Measurements from ENCODE around the gene SPC24. TPM values are rescaled to one million over a fixed set of nuclear protein-coding genes. Genes with fewer than 3 reads are reported as not detected.

The SPC24 gene
- total RNA-seq, 1 experiment from 2014 or later = 44.8 TPM

GRCh38 chr19:11138601-11139300 lies 16.8 kb downstream of the SPC24 start:
- Histone ChIP-seq H3K4me1 (peaks cover 26% of the 10 kb centered on the region), H3K9me3 (no peaks in the 10 kb centered on the region), H3K27me3 (replicated peaks; ENCODE audit: control insufficient read depth, insufficient read depth, low read length) (no peaks in the 10 kb centered on the region), H3K4me3 (ENCODE audit: low read depth, low read length) (no peak overlapping the region), H3K36me3 (ENCODE audit: control insufficient read depth, insufficient read depth, low read length) (no peaks in the 10 kb centered on the region)
- peak overlapping the region; percentile 7 for H3K27ac Mint-ChIP-seq (ENCODE audit: unreplicated experiment)
- intact Hi-C loops (cut with micrococcal nuclease; ENCODE audit: unreplicated experiment) = loop anchor here (1.0 to 5.0 kb wide), 3 partner anchors 16 to 201 kb away; partner anchors contain the start of gene SPC24
- H3K9me3 Mint-ChIP-seq (ENCODE audit: unreplicated experiment) = no peaks in the 10 kb centered on the region
- DNase-seq = peak; percentile 47 to 72
- peaks cover 44% of the 10 kb centered on the region for H3K36me3 Mint-ChIP-seq (ENCODE audit: insufficient read depth, unreplicated experiment)
- TF ChIP-seq CTCF (IDR thresholded peaks at IDR 0.05; ENCODE audit: insufficient read depth in 1 of 2, low read depth in 1 of 2, low read length in 1 of 2, severe bottlenecking in 1 of 2, unreplicated experiment in 1 of 2) = no peak
- POLR2A ChIA-PET = no interaction called here
- H3K4me3 Mint-ChIP-seq (ENCODE audit: unreplicated experiment) = peak overlapping the region; percentile 66
- H3K27me3 Mint-ChIP-seq (ENCODE audit: insufficient read depth, unreplicated experiment) = no peaks in the 10 kb centered on the region
- BruUV-seq (replicated peaks) = no TSS peak
- no peaks in the 10 kb centered on the region for H3K4me1 Mint-ChIP-seq (ENCODE audit: low read depth, unreplicated experiment)
- CTCF ChIA-PET = interaction anchor here (0.6 to 0.7 kb wide), 2 partner anchors 116 to 242 kb away, joined by 3 read pairs; no protein-coding TSS in a partner anchor

GRCh38 chr19:11137542-11138384 lies 17.8 kb downstream of the SPC24 start:
- Mint-ChIP-seq H3K27ac (ENCODE audit: unreplicated experiment) (peak overlapping the region; percentile 7), H3K36me3 (ENCODE audit: insufficient read depth, unreplicated experiment) (peaks cover 54% of the 10 kb centered on the region), H3K4me3 (ENCODE audit: unreplicated experiment) (peak overlapping the region; percentile 66), H3K27me3 (ENCODE audit: insufficient read depth, unreplicated experiment) (no peaks in the 10 kb centered on the region), H3K4me1 (ENCODE audit: low read depth, unreplicated experiment) (no peaks in the 10 kb centered on the region), H3K9me3 (ENCODE audit: unreplicated experiment) (no peaks in the 10 kb centered on the region)
- no TSS peak for BruUV-seq (replicated peaks)
- peak; percentile 71 to 79 for TF ChIP-seq CTCF (IDR thresholded peaks at IDR 0.05; ENCODE audit: insufficient read depth in 1 of 2, low read depth in 1 of 2, low read length in 1 of 2, severe bottlenecking in 1 of 2, unreplicated experiment in 1 of 2)
- Histone ChIP-seq H3K9me3 (no peaks in the 10 kb centered on the region), H3K36me3 (ENCODE audit: control insufficient read depth, insufficient read depth, low read length) (no peaks in the 10 kb centered on the region), H3K4me1 (peaks cover 19% of the 10 kb centered on the region), H3K4me3 (ENCODE audit: low read depth, low read length) (peak overlapping the region; percentile 50), H3K27me3 (replicated peaks; ENCODE audit: control insufficient read depth, insufficient read depth, low read length) (no peaks in the 10 kb centered on the region)
- ChIA-PET POLR2A (no interaction called here), CTCF (interaction anchor here (0.6 to 0.7 kb wide), 3 partner anchors 117 to 1580 kb away, joined by 3 to 4 read pairs (median 3); no protein-coding TSS in a partner anchor)
- intact Hi-C loops (cut with micrococcal nuclease; ENCODE audit: unreplicated experiment) = loop anchor here (1.0 to 5.0 kb wide), 3 partner anchors 17 to 200 kb away; partner anchors contain the start of gene SPC24
- peak; percentile 77 to 79 for DNase-seq

GRCh38 chr19:11136400-11137101 lies 19.0 kb downstream of the SPC24 start:
- Histone ChIP-seq H3K36me3 (ENCODE audit: control insufficient read depth, insufficient read depth, low read length) (peaks cover 6% of the 10 kb centered on the region), H3K4me3 (ENCODE audit: low read depth, low read length) (no peak overlapping the region), H3K9me3 (no peaks in the 10 kb centered on the region), H3K27me3 (replicated peaks; ENCODE audit: control insufficient read depth, insufficient read depth, low read length) (no peaks in the 10 kb centered on the region), H3K4me1 (peaks cover 8% of the 10 kb centered on the region)
- Mint-ChIP-seq H3K9me3 (ENCODE audit: unreplicated experiment) (no peaks in the 10 kb centered on the region), H3K27me3 (ENCODE audit: insufficient read depth, unreplicated experiment) (no peaks in the 10 kb centered on the region), H3K4me3 (ENCODE audit: unreplicated experiment) (peak overlapping the region; percentile 66), H3K36me3 (ENCODE audit: insufficient read depth, unreplicated experiment) (peaks cover 66% of the 10 kb centered on the region), H3K4me1 (ENCODE audit: low read depth, unreplicated experiment) (no peaks in the 10 kb centered on the region), H3K27ac (ENCODE audit: unreplicated experiment) (no peak overlapping the region)
- POLR2A ChIA-PET = interaction anchor here (0.6 kb wide), 1 partner anchor 15 kb away, joined by 3 read pairs; no protein-coding TSS in a partner anchor
- DNase-seq = no peak
- intact Hi-C loops (cut with micrococcal nuclease; ENCODE audit: unreplicated experiment) = loop anchor here (5.0 kb wide), 1 partner anchor 199 kb away; no protein-coding TSS in a partner anchor
- no peak for TF ChIP-seq CTCF (IDR thresholded peaks at IDR 0.05; ENCODE audit: insufficient read depth in 1 of 2, low read depth in 1 of 2, low read length in 1 of 2, severe bottlenecking in 1 of 2, unreplicated experiment in 1 of 2)
- no TSS peak for BruUV-seq (replicated peaks)
- CTCF ChIA-PET = no interaction called here
